ENCODE data around the gene MIEN1.

Gene MIEN1

GRCh38 chr17:39696731-39697130, 33.6 kb downstream of the MIEN1 start:
- no peak for DNase-seq

GRCh38 chr17:39695089-39695474, 35.2 kb downstream of the MIEN1 start:
- DNase-seq = no peak

- no peak for DNase-seq
These were observed 35.7 kb downstream of the MIEN1 start for GRCh38 chr17:39694593-39694992.

GRCh38 chr17:39688945-39689344, 41.4 kb downstream of the MIEN1 start:
- no peak for DNase-seq

- no peak for DNase-seq
These were observed 41.9 kb downstream of the MIEN1 start for GRCh38 chr17:39688475-39688835.

GRCh38 chr17:39687546-39688474, 42.5 kb downstream of the MIEN1 start, which contains the start of gene PGAP3:
Gene PGAP3 (minus strand): TSS chr17:39688057. CDS start chr17:39688014, 43 bp downstream.
- peak; percentile 96 for DNase-seq

- no peak for DNase-seq
These were observed 43.2 kb downstream of the MIEN1 start for GRCh38 chr17:39687101-39687545.

GRCh38 chr17:39684369-39685192, 45.8 kb downstream of the MIEN1 start:
- DNase-seq = no peak

- DNase-seq = no peak
These were observed 46.9 kb downstream of the MIEN1 start for GRCh38 chr17:39683295-39683939.

- no peak for DNase-seq
These were observed 50.7 kb downstream of the MIEN1 start for GRCh38 chr17:39679521-39680192.
